ENCODE results near the gene CST4. TPM values are rescaled to one million over a fixed set of nuclear protein-coding genes. Genes with fewer than 3 reads are reported as not detected.

Gene CST4
- total and polyA plus RNA-seq, 2 donors (not counting 3 experiments of a cell fraction or from before 2014, with no cell fraction given), result not detected

DNA sequence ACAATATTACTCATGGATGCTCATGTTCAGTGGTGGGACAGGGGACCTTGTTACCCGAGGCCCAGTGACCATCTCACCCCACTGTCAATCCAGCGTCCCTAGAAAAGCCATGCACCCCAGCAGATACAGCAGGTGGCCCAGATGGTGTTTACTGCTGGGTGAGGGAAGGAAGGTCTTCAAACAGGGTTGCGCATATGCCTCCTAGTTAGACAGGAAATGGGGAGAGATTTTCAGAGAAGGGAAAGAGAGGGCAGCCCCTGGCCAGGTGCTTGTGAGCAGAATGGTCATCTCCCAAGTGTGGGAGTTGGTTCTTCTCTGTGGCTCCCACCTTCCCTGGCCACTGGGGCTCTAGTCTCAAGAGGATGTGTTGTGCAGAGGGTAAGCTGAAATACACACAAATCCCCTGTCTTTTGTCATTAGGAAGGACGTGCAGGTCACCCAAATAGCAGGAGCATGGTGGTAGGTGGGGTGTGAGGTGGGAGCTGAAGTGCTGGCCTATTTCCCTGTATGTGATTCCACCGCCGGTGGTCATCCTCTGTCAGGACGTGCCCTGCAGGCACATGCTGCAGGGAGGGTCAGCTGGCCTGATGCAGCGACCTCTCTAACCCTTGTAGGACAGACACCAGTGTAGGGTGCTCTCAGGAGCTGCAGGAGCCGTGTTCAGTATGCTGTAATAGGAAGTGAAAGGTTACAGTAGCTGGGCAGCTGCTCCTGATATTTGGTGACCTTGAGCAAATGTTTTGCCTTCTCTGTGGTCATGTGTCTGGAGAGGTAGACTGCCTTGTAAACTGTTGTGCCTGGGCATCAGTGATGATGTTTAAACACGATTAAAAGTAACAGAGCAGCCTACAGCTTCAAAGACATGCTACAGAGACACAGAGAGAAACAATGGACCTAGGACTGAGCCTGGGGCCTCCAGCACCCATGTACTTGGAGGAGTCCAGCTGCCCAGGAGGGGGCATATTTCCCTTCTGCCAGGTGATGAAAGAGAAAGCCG, 47.9 kb downstream of the CST4 start:
- Histone ChIP-seq H4K20me1 (replicated peaks; ENCODE audit: control insufficient read depth, extremely low read depth, insufficient read depth, low read length) (no peaks in the 10 kb centered on the region), H3K4me1 (ENCODE audit: control insufficient read depth, extremely low read depth, insufficient read depth, low read length) (peaks cover 22% of the 10 kb centered on the region), H3K4me2 (ENCODE audit: insufficient read depth, low read length) (no peak overlapping the region), H3K36me3 (ENCODE audit: control insufficient read depth in 2 of 2, extremely low read depth in 1 of 2, insufficient read depth in 2 of 2, low read length in 2 of 2) (no peaks in the 10 kb centered on the region), H3K4me3 (replicated peaks in 1 of 3; ENCODE audit: insufficient read depth in 1 of 3, low read depth in 1 of 3, low read length in 3 of 3) (no peak overlapping the region), H3K79me2 (ENCODE audit: control insufficient read depth, insufficient read depth, low read length) (peaks cover 17% of the 10 kb centered on the region), H3K27ac (ENCODE audit: insufficient read depth, low read depth, low read length) (no peak overlapping the region), H3K9me3 (replicated peaks; ENCODE audit: control insufficient read depth, insufficient read depth, low read length) (no peaks in the 10 kb centered on the region), H3K9ac (replicated peaks; ENCODE audit: extremely low read depth, insufficient read depth, low read length) (no peak overlapping the region), H2AFZ (ENCODE audit: low read depth, low read length) (no peak overlapping the region), H3K27me3 (ENCODE audit: control insufficient read depth in 2 of 2, insufficient read depth in 2 of 2, low read length in 2 of 2) (no peaks in the 10 kb centered on the region), H3K9me1 (replicated peaks; ENCODE audit: control insufficient read depth, extremely low read depth, insufficient read depth, low read length) (no peaks in the 10 kb centered on the region)
- FAIRE-seq (no peak), DNase-seq (ENCODE audit: low read depth, low spot score) (no peak)
- TF ChIP-seq EZH2 (IDR thresholded peaks at IDR 0.05; ENCODE audit: borderline replicate concordance, low read depth, low read length, severe bottlenecking) (no peak), POLR2A (IDR thresholded peaks at IDR 0.05; ENCODE audit: low read depth, low read length) (no peak), FOS (IDR thresholded peaks at IDR 0.05; ENCODE audit: borderline replicate concordance, insufficient read depth, low read length) (no peak), POLR2AphosphoS5 (IDR thresholded peaks at IDR 0.05; ENCODE audit: insufficient read depth, low read depth, low read length) (no peak)
- TF ChIP-seq, protein P1, sequence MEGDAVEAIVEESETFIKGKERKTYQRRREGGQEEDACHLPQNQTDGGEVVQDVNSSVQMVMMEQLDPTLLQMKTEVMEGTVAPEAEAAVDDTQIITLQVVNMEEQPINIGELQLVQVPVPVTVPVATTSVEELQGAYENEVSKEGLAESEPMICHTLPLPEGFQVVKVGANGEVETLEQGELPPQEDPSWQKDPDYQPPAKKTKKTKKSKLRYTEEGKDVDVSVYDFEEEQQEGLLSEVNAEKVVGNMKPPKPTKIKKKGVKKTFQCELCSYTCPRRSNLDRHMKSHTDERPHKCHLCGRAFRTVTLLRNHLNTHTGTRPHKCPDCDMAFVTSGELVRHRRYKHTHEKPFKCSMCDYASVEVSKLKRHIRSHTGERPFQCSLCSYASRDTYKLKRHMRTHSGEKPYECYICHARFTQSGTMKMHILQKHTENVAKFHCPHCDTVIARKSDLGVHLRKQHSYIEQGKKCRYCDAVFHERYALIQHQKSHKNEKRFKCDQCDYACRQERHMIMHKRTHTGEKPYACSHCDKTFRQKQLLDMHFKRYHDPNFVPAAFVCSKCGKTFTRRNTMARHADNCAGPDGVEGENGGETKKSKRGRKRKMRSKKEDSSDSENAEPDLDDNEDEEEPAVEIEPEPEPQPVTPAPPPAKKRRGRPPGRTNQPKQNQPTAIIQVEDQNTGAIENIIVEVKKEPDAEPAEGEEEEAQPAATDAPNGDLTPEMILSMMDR (IDR thresholded peaks at IDR 0.05; ENCODE audit: extremely low read depth in 1 of 2, insufficient read depth in 1 of 2, low read depth in 1 of 2, low read length in 2 of 2), result no peak
- TF ChIP-seq, protein P2, sequence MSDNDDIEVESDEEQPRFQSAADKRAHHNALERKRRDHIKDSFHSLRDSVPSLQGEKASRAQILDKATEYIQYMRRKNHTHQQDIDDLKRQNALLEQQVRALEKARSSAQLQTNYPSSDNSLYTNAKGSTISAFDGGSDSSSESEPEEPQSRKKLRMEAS (IDR thresholded peaks at IDR 0.05; ENCODE audit: insufficient read depth, insufficient read length), result no peak
- CTCF ChIA-PET, result no interaction called here
- POLR2A ChIA-PET, result no interaction called here
- intact Hi-C loops (cut with micrococcal nuclease), result no loop called here
- dilution Hi-C loops (cut with MboI; ENCODE audit: extremely low pct_ligation_motif_present, low sequenced_read_pairs), result no loop called here
- BruUV-seq (replicated peaks), result no TSS peak
